ENCODE measurements around the gene ERCC3.
"Not testable (repeated sequence)": the region's sequence is repeated elsewhere in the genome, so short reads cannot be mapped to it uniquely, and the experiment has no call there.

The ERCC3 gene

GRCh38 chr2:127225186-127225960, 68.6 kb downstream of the ERCC3 start:
- no peak for DNase-seq

DNA sequence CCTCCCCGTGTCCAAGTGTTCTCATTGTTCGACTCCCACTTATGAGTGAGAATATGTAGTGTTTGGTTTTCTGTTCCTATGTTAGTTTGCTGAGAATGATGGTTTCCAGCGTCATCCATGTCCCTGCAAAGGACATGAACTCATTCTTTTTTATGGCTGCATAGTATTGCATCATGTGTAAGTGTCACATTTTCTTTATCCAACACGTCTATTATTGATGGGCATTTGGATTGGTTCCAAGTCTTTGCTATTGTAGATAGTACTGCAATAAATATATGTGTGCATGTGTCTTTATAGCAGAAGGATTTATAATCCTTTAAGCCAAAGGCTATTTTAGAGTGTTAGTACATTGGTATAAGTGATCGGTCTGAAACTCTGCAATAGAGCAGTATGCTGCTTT, 69.8 kb downstream of the ERCC3 start:
- not testable (repeated sequence) for DNase-seq

GRCh38 chr2:127220768-127221527, 73.0 kb downstream of the ERCC3 start:
- DNase-seq: peak; percentile 18

GRCh38 chr2:127220102-127220767, 73.7 kb downstream of the ERCC3 start, which contains the start of gene CYP27C1:
CYP27C1 (minus strand) TSS chr2:127220299; CDS start chr2:127220270, 29 bp downstream.
- peak; percentile 57 for DNase-seq

DNA sequence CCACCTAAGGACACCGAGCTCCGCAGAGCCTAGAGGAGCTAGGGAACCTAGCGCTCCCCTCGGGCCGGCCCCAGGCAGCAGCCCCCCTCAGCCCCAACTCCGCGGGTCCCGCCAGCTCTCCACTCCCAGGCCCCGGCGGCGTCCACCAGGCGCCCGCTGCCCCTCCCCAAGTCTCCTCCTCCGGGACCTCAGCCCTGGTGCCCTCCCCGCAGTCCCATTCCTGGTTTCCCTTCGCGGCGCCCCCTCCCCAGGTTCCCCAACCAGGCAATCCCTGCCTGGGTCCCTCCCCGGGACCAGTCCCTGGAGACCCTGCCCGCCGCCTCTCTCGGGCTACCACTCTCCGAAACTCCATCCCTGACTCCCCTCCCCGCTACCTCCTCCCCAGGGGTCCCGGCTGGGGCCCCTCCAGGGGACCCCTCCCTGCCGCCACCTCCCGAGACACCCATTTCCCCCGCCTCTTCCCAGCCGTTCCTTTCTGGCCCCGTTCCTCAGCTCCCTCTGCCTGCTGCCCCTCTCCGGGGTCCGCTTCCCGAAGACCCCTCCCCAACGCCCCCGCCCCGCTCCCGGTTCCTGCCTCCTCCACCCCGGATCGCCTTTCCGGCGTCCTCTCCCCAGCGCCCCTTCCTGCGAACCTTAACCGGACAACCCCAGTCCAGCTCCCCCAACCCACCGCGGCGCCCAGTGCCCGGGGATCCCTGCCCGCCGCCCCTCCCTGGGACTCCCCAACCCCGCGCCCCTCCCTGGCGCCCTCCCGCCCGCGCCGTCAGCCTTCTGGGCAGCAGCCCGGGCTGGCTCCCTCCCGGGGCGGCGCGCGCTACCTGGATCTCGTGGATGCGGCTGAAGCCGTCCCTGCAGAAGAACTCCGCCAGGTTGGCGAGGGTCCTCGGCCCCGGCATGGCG, 74.5 kb downstream of the ERCC3 start:
- peak; percentile 55 for DNase-seq

DNA sequence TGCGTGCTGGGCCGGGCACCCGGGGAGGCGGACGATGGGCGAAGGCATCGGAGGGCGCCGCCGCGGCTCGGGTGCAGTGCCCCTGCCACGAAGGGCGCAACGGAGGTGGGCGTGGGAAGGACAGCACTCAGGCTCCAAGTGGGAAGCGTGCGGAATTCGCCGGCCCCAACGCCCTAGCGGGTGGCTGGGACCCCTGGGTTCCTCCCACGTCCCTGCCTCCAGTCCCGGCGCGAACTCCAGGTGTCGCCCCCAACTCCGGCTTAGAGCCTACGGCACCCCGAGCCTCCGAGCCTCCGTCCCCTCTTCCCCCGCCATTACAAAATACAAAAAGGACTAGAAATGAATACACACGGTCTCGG, 75.2 kb downstream of the ERCC3 start:
- no peak for DNase-seq

GRCh38 chr2:127217470-127218325, 76.2 kb downstream of the ERCC3 start:
- DNase-seq: no peak

- no peak for DNase-seq
Observed at GRCh38 chr2:127216593-127216992, 77.4 kb downstream of the ERCC3 start.

- DNase-seq: no peak
Observed at GRCh38 chr2:127216095-127216494, 77.8 kb downstream of the ERCC3 start.

GRCh38 chr2:127214201-127214600, 79.7 kb downstream of the ERCC3 start:
- not testable (repeated sequence) for DNase-seq

- DNase-seq: peak; percentile 98
Observed at GRCh38 chr2:127208313-127208712, 85.6 kb downstream of the ERCC3 start.
